HEK293T (cell line): ENCODE data around the gene ITIH1.

Experiments
- BHLHE40 ChIP-seq: fragments of 450-650 bp; IDR thresholded peaks from 2 replicates; pipeline ENCODE4 v1.6.1; 2016; ENCODE audit warnings: mild to moderate bottlenecking, moderate library complexity, borderline replicate concordance
- CTBP1 ChIP-seq: fragments of 450-650 bp; IDR thresholded peaks from 2 replicates; pipeline ENCODE4 v1.6.1; 2016; ENCODE audit warnings: borderline replicate concordance
- ELF4 ChIP-seq: fragments of 450-650 bp; IDR thresholded peaks from 2 replicates; pipeline ENCODE4 v1.6.1; 2017; ENCODE audit warnings: antibody characterized with exemption
- FOXA1 ChIP-seq: fragments of 450-650 bp; IDR thresholded peaks from 2 replicates; pipeline ENCODE4 v1.6.1; 2016; ENCODE audit warnings: mild to moderate bottlenecking
- FOXK2 ChIP-seq: fragments of 450-650 bp; IDR thresholded peaks from 2 replicates; pipeline ENCODE4 v1.6.1; 2016; ENCODE audit warnings: mild to moderate bottlenecking
- FOXM1 ChIP-seq: fragments of 450-650 bp; IDR thresholded peaks from 2 replicates; pipeline ENCODE4 v1.6.1; 2017; ENCODE audit warnings: mild to moderate bottlenecking, borderline replicate concordance
- HDGF ChIP-seq: fragments of 450-650 bp; IDR thresholded peaks from 2 replicates; pipeline ENCODE4 v1.6.1; 2017; ENCODE audit warnings: antibody characterized with exemption, borderline replicate concordance
- L3MBTL2 ChIP-seq: fragments of 450-650 bp; conservative IDR thresholded peaks from 2 replicates; pipeline ENCODE4 v1.6.1; 2016; ENCODE audit warnings: mild to moderate bottlenecking
- NFRKB ChIP-seq: fragments of 450-650 bp; IDR thresholded peaks from 2 replicates; pipeline ENCODE4 v1.6.1; 2016; ENCODE audit warnings: mild to moderate bottlenecking, moderate library complexity
- PKNOX1 ChIP-seq: fragments of 450-650 bp; IDR thresholded peaks from 2 replicates; pipeline ENCODE4 v1.6.1; 2016
- SP1 ChIP-seq: fragments of 450-650 bp; IDR thresholded peaks from 2 replicates; pipeline ENCODE4 v1.6.1; 2017
- SUZ12 ChIP-seq: fragments of 450-650 bp; IDR thresholded peaks from 2 replicates; pipeline ENCODE4 v1.6.1; 2016; ENCODE audit warnings: mild to moderate bottlenecking
- TARDBP ChIP-seq: fragments of 450-650 bp; IDR thresholded peaks from 2 replicates; pipeline ENCODE4 v1.6.1; 2016
- ZNF384 ChIP-seq: fragments of 450-650 bp; IDR thresholded peaks from 2 replicates; pipeline ENCODE4 v1.6.1; 2016

GRCh38 chr3:52817221-52817620 lies 39.8 kb downstream of the ITIH1 start:
- TF ChIP-seq FOXM1 = no peak
- TF ChIP-seq ELF4 = no peak
- TF ChIP-seq L3MBTL2 = no peak
- no peak for TF ChIP-seq HDGF
- TF ChIP-seq SP1 = no peak
- TF ChIP-seq CTBP1 = no peak
- no peak for TF ChIP-seq NFRKB
- TF ChIP-seq FOXK2 = no peak
- no peak for TF ChIP-seq PKNOX1
- no peak for TF ChIP-seq FOXA1
- TF ChIP-seq TARDBP = no peak
- TF ChIP-seq SUZ12 = no peak
- no peak for TF ChIP-seq ZNF384
- no peak for TF ChIP-seq BHLHE40
